Activated CD4-positive, alpha-beta T cell treated with anti-CD3 and anti-CD28 coated beads, Interleukin-2, amount 50 U/mL, for 24 hours (primary cell): Measurements from ENCODE around the gene EIF1AX.
"Not testable (repeated sequence)": the region's sequence is repeated elsewhere in the genome, so short reads cannot be mapped to it uniquely, and the experiment has no call there.

ENCODE experiments used
- DNase-seq, 2 donors: peaks; one replicate each; pipeline ENCODE4 v3.0.0-alpha.2; 2020; ENCODE audit warnings: low read depth in 1 of 2, low spot score in 1 of 2

EIF1AX gene

GRCh38 chrX:20127440-20127839 is 14.2 kb downstream of the EIF1AX start:
- DNase-seq: not testable (repeated sequence)

GRCh38 chrX:20126833-20127232 is 14.8 kb downstream of the EIF1AX start:
- DNase-seq: not testable (repeated sequence)

DNA sequence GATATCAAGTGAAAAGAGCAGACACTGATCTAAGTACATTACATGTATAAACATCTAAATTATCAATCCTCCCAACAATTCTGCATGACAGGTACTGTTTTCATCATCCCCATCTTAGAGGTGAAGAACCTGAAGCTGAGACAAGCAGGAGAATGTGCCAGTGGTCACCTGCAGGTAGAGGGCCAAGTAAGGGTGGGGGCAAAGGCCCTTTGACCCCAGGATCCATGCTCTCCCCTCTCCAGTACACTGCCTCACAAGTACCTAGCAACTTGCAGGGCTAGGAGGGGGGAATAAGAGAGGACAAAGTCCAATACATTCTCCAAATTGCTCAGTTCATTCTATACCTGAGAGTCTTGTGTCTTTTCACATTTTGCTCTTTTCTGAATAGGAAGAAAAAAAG is 16.7 kb downstream of the EIF1AX start:
- DNase-seq: no peak

GRCh38 chrX:20118065-20118824 is 23.4 kb downstream of the EIF1AX start:
- no peak for DNase-seq

DNA sequence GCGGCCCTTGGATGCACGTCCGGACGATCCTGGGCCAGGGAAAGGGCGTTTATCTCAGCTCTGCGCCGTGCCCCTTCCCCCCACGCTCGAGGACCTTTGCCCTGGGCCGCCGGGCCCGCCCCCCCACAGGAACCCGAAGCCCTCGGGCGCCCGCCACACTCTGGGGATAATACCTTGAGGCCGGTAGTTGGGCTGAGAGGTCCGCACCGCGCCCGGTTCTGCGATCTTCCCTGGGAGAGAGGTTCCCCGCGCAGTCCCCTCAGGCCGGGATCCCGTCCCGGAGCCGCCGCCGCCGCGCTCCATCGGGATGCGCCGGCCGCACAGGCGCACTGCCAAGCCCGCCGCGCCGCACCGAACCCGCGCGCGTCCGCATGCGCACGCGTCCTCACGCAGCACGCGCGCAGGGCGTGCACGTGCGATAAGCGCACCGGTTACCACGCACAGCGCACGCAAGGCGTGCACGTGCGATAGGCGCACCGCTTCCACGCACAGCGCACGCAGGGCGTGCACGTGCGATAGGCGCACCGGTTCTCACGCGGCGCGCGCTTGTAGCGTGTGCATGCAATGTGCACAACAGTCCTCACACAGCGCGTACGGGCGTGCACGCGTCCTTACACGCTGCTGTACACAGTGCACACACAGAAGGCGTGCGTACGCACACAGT is 24.9 kb downstream of the EIF1AX start, which contains the start of gene MAP7D2:
TSS of gene MAP7D2 (minus strand) at position 331 of the 664 bp plus-strand sequence. CDS start at position 303, 28 bp downstream.
- DNase-seq: no peak

DNA sequence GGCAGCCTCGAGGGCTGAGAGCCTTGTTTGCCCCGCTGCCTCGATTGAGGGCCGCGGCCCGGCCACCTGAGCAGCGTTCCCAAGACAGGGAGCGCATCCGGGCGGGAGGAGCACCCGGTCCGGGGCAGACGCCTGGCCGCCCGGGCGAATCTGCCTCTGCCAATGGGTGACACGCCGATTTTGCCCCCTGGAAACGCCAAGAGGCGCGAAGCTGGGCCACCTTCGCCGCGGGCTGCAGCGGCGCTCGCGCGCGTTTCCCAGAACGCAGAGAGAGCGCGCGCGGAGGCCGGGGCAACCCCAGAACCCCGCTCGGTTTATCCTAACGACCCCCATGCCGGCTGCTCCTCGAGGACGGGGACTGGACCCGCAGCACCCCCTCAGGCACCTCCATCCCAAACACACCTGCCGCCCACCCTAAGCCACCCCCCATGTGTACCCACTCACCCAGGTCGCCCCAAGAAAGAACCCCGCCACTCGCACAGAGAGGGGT is 25.5 kb downstream of the EIF1AX start:
- no peak for DNase-seq

GRCh38 chrX:20112022-20112774 is 29.4 kb downstream of the EIF1AX start:
- no peak for DNase-seq

- no peak for DNase-seq
Measured at GRCh38 chrX:20111271-20111670, 30.4 kb downstream of the EIF1AX start.

DNA sequence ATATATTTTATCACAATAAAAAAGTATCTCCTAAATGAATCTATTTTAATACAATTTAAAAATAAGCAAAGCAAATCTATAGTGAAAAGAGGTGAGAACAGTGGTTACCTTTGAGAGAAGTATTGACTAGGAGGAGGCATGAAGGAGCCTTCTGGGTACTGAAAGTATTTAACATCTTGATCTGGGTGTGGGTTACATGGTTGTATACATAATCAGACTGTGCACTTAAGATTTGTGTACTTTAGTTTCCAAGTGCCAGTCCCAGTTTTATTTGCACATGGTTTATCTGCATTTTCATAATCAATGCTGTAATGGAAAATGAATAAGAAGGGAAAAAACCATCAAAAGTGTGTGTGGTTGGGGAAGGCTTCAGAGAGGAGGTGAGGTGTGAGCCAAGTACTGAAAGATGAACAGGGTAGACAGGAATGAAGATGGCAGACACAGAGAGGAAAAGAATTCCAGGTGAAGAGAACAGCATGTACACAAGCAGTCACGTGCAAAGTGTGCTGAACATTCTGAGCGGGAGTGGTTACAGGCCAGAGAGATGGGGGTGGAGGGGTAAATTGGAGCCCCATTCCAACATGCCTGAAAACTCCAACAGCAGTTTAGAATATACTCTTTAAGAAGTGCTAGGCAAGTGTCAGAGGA is 39.6 kb downstream of the EIF1AX start:
- DNase-seq: no peak

- DNase-seq: no peak
Measured at GRCh38 chrX:20091499-20091898, 50.1 kb downstream of the EIF1AX start.

GRCh38 chrX:20089845-20090244 is 51.8 kb downstream of the EIF1AX start:
- DNase-seq: no peak

DNA sequence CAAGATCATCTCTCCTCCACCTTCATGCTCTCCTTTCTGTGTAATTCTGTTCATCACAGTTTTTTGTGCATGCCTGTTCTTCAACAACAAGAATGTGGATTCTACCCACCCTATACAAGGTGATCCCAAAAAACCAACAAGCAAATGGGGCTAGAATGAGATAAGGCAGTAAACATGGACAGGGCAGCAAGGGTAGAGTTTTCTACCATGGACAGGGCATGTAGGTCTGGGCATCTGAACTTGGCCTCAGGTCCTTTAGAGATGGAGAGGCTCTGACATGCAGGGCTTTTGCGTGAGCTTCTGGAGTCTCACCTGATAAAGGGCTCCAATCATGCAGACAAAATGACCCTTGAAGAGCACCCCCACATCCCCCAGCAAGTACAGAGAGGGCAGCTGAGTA is 61.4 kb downstream of the EIF1AX start:
- no peak for DNase-seq
